Keratinocyte (primary cell): ENCODE results near the gene SEC16A. TPM values are rescaled to one million over a fixed set of nuclear protein-coding genes. Genes with fewer than 3 reads are reported as not detected.

ENCODE experiments used
- DNase-seq: peaks from one replicate; pipeline ENCODE4 v3.0.0-alpha.2; 2011; ENCODE audit warnings: low read depth, missing footprints, low spot score
- FAIRE-seq: peaks from 2 replicates; lab custom pipeline; 2011; peaks lifted over from hg19 to GRCh38; lab: Jason Lieb, UNC
- H2AFZ ChIP-seq: 2 replicates; pipeline ENCODE4 v1.6.0; 2012; ENCODE audit warnings: low read length, control low read depth, inconsistent platforms; ENCODE audit not compliant: control insufficient read depth
- H3K27ac ChIP-seq: 2 replicates; pipeline ENCODE4 v1.5.1; 2011; ENCODE audit warnings: low read length; ENCODE audit not compliant: control insufficient read depth, insufficient read depth
- H3K27me3 ChIP-seq: 3 replicates; pipeline ENCODE4 v1.6.0; 2011; ENCODE audit warnings: low read length; ENCODE audit not compliant: control insufficient read depth, insufficient read depth; ENCODE audit errors: extremely low read depth
- H3K36me3 ChIP-seq, 2 experiments: 2 replicates in 1 of 2; 3 replicates in 1 of 2; pipeline ENCODE4 v1.5.1; 2011; ENCODE audit warnings: low read length in 2 of 2, mild to moderate bottlenecking in 1 of 2; ENCODE audit not compliant: control insufficient read depth in 2 of 2, insufficient read depth in 2 of 2; ENCODE audit errors: extremely low read depth in 1 of 2
- H3K4me1 ChIP-seq: 3 replicates; pipeline ENCODE4 v1.5.1; 2011; ENCODE audit warnings: low read length; ENCODE audit not compliant: control insufficient read depth, insufficient read depth; ENCODE audit errors: extremely low read depth
- H3K4me2 ChIP-seq: 3 replicates; pipeline ENCODE4 v1.6.0; 2011; ENCODE audit warnings: low read depth, low read length; ENCODE audit not compliant: control insufficient read depth, insufficient read depth; ENCODE audit errors: extremely low read depth
- H3K4me3 ChIP-seq, 3 experiments: fragments of 200-600 bp in 1 of 3; sonication (generic) in 1 of 3; 2 replicates in 2 of 3; 3 replicates in 1 of 3; pipeline ENCODE4 v1.5.1; 2011 to 2016; ENCODE audit warnings: low read length in 3 of 3, mild to moderate bottlenecking in 3 of 3, control low read depth in 2 of 3, inconsistent platforms in 1 of 3, low read depth in 1 of 3, mixed read lengths in 1 of 3, mixed run types in 1 of 3, moderate library complexity in 1 of 3; ENCODE audit not compliant: control insufficient read depth in 2 of 3, insufficient read depth in 2 of 3; ENCODE audit errors: extremely low read depth in 1 of 3
- H3K79me2 ChIP-seq: 2 replicates; pipeline ENCODE4 v1.6.0; 2012; ENCODE audit warnings: low read length; ENCODE audit not compliant: control insufficient read depth, insufficient read depth
- H3K9ac ChIP-seq: 3 replicates; pipeline ENCODE4 v1.6.0; 2011; ENCODE audit warnings: low read length; ENCODE audit not compliant: control insufficient read depth, insufficient read depth; ENCODE audit errors: extremely low read depth
- H3K9me1 ChIP-seq: 3 replicates; pipeline ENCODE4 v1.6.0; 2011; ENCODE audit warnings: low read length; ENCODE audit not compliant: control insufficient read depth, insufficient read depth; ENCODE audit errors: extremely low read depth
- H3K9me3 ChIP-seq: 2 replicates; pipeline ENCODE4 v1.5.1; 2012; ENCODE audit warnings: low read depth, low read length; ENCODE audit not compliant: control insufficient read depth
- H4K20me1 ChIP-seq: 3 replicates; pipeline ENCODE4 v1.6.0; 2011; ENCODE audit warnings: low read length; ENCODE audit not compliant: control insufficient read depth, insufficient read depth; ENCODE audit errors: extremely low read depth
- EZH2 ChIP-seq: IDR thresholded peaks from one replicate; pipeline ENCODE4 v1.6.1; 2012; ENCODE audit warnings: inconsistent platforms, mild to moderate bottlenecking, low read length, moderate library complexity
- dilution Hi-C: fragments of 300-500 bp; cut with MboI; formaldehyde crosslinking; loops from one replicate; pipeline ENCODE4 v1.7.0; 2020; ENCODE audit warnings: low sequenced_read_pairs; ENCODE audit not compliant: extremely low pct_ligation_motif_present
- polyA plus RNA-seq, 5 experiments: library from polyadenylated mRNA; depleted of rRNA in 3 of 5; stranded (reverse) in 3 of 5; stranded (forward) in 1 of 5; unstranded in 1 of 5; fragments of >200 nt; gene quantifications; 1 replicate in 1 of 5; 2 replicates in 3 of 5; 3 replicates in 1 of 5; pipeline versions ENCODE4 v1.2.1 to v1.2.3, GENCODE V29; 2011 to 2012; ENCODE audit warnings: missing spikeins in 2 of 5, low read depth in 1 of 5, low replicate concordance in 1 of 5
- TF ChIP-seq, protein P1 (sequence below), 3 experiments: IDR thresholded peaks in 1 of 3; conservative IDR thresholded peaks in 1 of 3; optimal IDR thresholded peaks in 1 of 3; 2 replicates in 2 of 3; 3 replicates in 1 of 3; pipeline versions ENCODE3 to v1.5.1; 2011; ENCODE audit warnings: low read length in 3 of 3, mild to moderate bottlenecking in 3 of 3, moderate library complexity in 2 of 3, control low read depth in 1 of 3, inconsistent platforms in 1 of 3; ENCODE audit not compliant: insufficient read depth in 2 of 3; ENCODE audit errors: extremely low read depth in 1 of 3

The SEC16A gene
- polyA plus RNA-seq, 1 donor (not counting 4 experiments of a cell fraction or from before 2014, with no cell fraction given): 15.8 TPM

DNA sequence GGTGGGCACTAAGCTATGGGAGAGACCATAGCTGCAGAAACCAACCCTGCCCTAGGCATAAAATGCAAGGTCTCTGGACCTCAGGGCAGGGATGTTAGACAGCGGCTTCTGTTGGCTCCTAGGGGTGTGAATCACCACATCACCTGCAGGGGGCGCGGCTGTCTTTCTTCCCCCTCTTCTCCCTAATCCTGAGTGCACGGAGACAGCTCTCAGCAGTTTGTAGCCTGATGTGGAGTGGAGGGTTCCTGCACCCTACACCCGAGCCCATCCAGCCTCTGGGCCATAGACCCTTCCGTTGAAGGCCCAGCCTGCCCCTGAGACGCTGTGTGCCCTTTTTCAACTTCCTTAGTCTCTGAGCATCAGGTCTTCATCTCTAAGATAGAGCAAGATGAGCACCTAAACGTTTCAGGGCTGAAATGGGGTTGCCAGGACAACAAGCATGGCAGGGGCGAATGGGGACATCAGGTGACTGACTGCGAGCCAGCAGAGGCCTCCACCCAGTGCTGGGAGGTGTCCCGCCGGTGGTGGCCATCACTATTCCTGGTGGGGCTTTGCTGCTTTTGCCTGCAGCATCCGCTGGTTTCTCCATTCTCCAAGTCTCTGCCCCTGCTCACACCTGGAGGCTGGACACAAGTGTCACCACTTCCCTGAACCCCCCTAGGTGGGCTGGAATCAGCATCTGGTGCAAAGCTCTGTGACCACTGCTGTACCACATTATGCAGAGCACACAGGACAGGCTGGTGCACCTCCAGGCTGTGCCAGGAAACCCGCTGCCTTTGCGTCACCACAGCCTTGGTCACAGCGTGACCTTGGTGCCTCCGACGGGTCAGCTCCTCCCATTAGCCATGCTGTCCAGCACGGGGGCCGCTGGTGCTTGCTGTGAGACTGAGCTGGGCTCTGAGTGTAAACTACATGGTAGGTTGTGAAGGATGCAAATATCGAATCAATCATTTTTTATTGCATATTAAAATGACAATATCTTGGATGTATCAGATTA, 2.5 kb upstream of the SEC16A start:
- Histone ChIP-seq H3K9me1 (no peaks in the 10 kb centered on the region), H3K27me3 (no peaks in the 10 kb centered on the region), H3K4me1 (peaks cover 17% of the 10 kb centered on the region), H3K9ac (peak overlapping the region; percentile 93), H3K4me2 (peak overlapping the region; percentile 90), H3K36me3 (peaks cover 0 to under 1% of the 10 kb centered on the region in 2 experiments), H3K9me3 (no peaks in the 10 kb centered on the region), H3K4me3 (peak overlapping the region; percentile 68 to 79 (median 78)), H4K20me1 (peaks cover 3% of the 10 kb centered on the region), H3K27ac (peak overlapping the region; percentile 96), H2AFZ (peak overlapping the region; percentile 16), H3K79me2 (peaks cover 21% of the 10 kb centered on the region)
- TF ChIP-seq EZH2: no peak
- TF ChIP-seq, protein P1, sequence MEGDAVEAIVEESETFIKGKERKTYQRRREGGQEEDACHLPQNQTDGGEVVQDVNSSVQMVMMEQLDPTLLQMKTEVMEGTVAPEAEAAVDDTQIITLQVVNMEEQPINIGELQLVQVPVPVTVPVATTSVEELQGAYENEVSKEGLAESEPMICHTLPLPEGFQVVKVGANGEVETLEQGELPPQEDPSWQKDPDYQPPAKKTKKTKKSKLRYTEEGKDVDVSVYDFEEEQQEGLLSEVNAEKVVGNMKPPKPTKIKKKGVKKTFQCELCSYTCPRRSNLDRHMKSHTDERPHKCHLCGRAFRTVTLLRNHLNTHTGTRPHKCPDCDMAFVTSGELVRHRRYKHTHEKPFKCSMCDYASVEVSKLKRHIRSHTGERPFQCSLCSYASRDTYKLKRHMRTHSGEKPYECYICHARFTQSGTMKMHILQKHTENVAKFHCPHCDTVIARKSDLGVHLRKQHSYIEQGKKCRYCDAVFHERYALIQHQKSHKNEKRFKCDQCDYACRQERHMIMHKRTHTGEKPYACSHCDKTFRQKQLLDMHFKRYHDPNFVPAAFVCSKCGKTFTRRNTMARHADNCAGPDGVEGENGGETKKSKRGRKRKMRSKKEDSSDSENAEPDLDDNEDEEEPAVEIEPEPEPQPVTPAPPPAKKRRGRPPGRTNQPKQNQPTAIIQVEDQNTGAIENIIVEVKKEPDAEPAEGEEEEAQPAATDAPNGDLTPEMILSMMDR (optimal IDR thresholded peaks at IDR 0.05 in 1 of 3, IDR thresholded peaks at IDR 0.05 in 1 of 3, conservative IDR thresholded peaks at IDR 0.05 in 1 of 3; ENCODE audit: extremely low read depth in 1 of 3, insufficient read depth in 2 of 3, low read length in 3 of 3): peak in 2 of 3 experiments; percentile 88 to 92
- dilution Hi-C loops: no loop called here
- FAIRE-seq (peak; percentile 74), DNase-seq (no peak)

DNA sequence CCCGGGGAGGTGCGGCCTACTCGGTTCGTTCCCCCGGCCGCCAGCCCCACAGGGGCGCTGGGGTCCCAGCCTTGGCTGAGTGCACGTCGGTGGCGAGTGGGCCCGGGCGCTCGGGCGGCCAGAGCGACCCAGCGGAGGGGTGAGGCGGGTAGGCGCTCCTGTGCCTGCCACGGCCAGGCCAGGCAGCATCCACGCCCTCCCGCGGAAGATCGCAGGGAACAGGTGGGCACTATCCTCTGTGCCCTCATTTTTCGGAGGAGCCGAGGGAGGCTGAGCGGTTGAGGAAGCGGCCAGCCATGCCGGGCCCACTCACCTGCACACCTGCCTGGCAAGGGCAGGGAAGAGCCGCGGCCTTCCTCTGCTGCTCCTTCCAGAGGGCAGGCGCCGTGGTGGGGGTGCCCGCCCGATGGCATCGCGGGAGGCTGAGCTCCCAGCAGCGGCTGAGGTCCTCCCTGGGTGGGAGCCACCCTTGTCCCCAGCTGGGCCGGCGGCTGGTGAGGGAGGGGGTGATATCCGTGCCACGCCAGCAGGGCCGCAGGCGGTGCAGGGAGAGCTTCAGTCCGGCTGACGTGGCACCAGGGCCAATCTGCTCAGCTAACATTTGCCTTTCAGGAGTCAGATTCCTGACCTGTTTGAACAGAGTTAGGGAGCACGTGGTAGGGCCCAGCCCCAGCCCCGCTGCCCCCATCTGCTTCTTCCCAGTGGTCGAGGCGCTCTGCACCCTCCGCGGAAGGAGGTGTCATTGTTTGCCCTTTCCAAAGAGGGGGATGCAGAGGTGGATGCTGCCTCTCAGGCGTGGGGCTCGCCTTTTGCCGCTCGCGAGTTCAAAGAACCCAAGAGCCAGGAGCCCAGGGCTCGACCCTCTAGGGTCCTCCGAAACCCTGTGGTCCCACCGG, 1.6 kb upstream of the SEC16A start:
- H3K27me3 ChIP-seq: no peaks in the 10 kb centered on the region
- peaks cover 17% of the 10 kb centered on the region for H3K4me1 ChIP-seq
- peak; percentile 50 for DNase-seq

More for the DNA sequence above, 1.6 kb upstream of the SEC16A start:
- H2AFZ ChIP-seq: peak overlapping the region; percentile 41
- peaks cover 3 to 9% of the 10 kb centered on the region in 2 experiments for H3K36me3 ChIP-seq
- peak overlapping the region; percentile 93 for H3K9ac ChIP-seq
- H3K4me3 ChIP-seq: peak overlapping the region; percentile 68 to 79 (median 78)
- peaks cover 31% of the 10 kb centered on the region for H3K79me2 ChIP-seq
- peaks cover 10% of the 10 kb centered on the region for H4K20me1 ChIP-seq
- TF ChIP-seq, protein P1 (optimal IDR thresholded peaks at IDR 0.05 in 1 of 3, IDR thresholded peaks at IDR 0.05 in 1 of 3, conservative IDR thresholded peaks at IDR 0.05 in 1 of 3; ENCODE audit: extremely low read depth in 1 of 3, insufficient read depth in 2 of 3, low read length in 3 of 3): no peak
- no peak for TF ChIP-seq EZH2
- H3K9me1 ChIP-seq: no peaks in the 10 kb centered on the region
- no peaks in the 10 kb centered on the region for H3K9me3 ChIP-seq
- H3K27ac ChIP-seq: peak overlapping the region; percentile 96
- dilution Hi-C loops: no loop called here
- FAIRE-seq: no peak
- H3K4me2 ChIP-seq: peak overlapping the region; percentile 90
